ENCODE measurements around the gene NR1D1.

DNA sequence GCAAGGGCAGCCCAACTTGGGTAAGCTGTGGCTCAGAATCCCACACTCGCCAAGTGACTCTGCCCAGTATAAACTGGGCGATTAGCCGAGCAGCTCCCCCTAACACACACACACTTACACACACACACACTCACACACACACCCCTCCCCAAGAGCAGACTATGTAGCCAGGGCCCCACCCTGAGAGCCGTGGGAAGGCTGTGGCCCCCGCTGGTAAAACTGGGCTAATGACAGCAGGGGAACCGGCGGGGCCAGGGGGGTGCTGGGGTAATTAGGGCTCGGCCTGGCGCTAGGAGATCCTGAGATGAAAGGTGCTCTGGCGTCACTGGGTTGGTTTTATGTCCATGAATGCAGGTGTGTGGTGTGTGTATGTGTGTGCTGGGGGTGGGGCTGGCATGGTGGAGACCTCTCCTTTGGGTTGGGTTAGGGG, 38.8 kb downstream of the NR1D1 start:
- TF ChIP-seq, protein P1, sequence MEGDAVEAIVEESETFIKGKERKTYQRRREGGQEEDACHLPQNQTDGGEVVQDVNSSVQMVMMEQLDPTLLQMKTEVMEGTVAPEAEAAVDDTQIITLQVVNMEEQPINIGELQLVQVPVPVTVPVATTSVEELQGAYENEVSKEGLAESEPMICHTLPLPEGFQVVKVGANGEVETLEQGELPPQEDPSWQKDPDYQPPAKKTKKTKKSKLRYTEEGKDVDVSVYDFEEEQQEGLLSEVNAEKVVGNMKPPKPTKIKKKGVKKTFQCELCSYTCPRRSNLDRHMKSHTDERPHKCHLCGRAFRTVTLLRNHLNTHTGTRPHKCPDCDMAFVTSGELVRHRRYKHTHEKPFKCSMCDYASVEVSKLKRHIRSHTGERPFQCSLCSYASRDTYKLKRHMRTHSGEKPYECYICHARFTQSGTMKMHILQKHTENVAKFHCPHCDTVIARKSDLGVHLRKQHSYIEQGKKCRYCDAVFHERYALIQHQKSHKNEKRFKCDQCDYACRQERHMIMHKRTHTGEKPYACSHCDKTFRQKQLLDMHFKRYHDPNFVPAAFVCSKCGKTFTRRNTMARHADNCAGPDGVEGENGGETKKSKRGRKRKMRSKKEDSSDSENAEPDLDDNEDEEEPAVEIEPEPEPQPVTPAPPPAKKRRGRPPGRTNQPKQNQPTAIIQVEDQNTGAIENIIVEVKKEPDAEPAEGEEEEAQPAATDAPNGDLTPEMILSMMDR (IDR thresholded peaks at IDR 0.05): no peak
- TF ChIP-seq, protein P2, sequence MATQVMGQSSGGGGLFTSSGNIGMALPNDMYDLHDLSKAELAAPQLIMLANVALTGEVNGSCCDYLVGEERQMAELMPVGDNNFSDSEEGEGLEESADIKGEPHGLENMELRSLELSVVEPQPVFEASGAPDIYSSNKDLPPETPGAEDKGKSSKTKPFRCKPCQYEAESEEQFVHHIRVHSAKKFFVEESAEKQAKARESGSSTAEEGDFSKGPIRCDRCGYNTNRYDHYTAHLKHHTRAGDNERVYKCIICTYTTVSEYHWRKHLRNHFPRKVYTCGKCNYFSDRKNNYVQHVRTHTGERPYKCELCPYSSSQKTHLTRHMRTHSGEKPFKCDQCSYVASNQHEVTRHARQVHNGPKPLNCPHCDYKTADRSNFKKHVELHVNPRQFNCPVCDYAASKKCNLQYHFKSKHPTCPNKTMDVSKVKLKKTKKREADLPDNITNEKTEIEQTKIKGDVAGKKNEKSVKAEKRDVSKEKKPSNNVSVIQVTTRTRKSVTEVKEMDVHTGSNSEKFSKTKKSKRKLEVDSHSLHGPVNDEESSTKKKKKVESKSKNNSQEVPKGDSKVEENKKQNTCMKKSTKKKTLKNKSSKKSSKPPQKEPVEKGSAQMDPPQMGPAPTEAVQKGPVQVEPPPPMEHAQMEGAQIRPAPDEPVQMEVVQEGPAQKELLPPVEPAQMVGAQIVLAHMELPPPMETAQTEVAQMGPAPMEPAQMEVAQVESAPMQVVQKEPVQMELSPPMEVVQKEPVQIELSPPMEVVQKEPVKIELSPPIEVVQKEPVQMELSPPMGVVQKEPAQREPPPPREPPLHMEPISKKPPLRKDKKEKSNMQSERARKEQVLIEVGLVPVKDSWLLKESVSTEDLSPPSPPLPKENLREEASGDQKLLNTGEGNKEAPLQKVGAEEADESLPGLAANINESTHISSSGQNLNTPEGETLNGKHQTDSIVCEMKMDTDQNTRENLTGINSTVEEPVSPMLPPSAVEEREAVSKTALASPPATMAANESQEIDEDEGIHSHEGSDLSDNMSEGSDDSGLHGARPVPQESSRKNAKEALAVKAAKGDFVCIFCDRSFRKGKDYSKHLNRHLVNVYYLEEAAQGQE (IDR thresholded peaks at IDR 0.05; ENCODE audit: insufficient read depth in 1 of 2, low read depth in 2 of 2, low read length in 1 of 2): no peak
- TF ChIP-seq POLR2AphosphoS5 (IDR thresholded peaks at IDR 0.05; ENCODE audit: low read depth, low read length) (no peak), SIN3A (IDR thresholded peaks at IDR 0.05; ENCODE audit: borderline replicate concordance, insufficient read depth, low read depth, low read length) (no peak)
